B cell (primary cell): Measurements from ENCODE around the gene RBM7. TPM values are rescaled to one million over a fixed set of nuclear protein-coding genes. Genes with fewer than 3 reads are reported as not detected.

Experiments
- ATAC-seq: fragments of 200-7000 bp; cut with Tn5 transposase; one replicate; pipeline ENCODE4 v1.10.0; 2021; ENCODE audit warnings: low read depth, mild to moderate bottlenecking, moderate number of reproducible peaks, moderate library complexity
- CTCF ChIA-PET: fragments of 350-600 bp; sonication (Branson Sonifier 250); formaldehyde crosslinking; loops from one replicate; lab custom pipeline; 2021; ENCODE audit warnings: antibody characterized with exemption, inconsistent platforms; lab: Charles Lee
- POLR2A ChIA-PET: fragments of 350-600 bp; sonication (Branson Sonifier 250); formaldehyde crosslinking; loops from one replicate; lab custom pipeline; 2021; ENCODE audit warnings: antibody characterized with exemption; lab: Charles Lee
- DNase-seq: peaks from one replicate; pipeline ENCODE4 v3.0.0; 2013
- H2AFZ ChIP-seq: 2 replicates; pipeline ENCODE4 v1.6.1; 2012; ENCODE audit warnings: mild to moderate bottlenecking, low read depth, low read length; ENCODE audit not compliant: insufficient read depth, poor library complexity, severe bottlenecking
- H3K27ac ChIP-seq, 2 donors: 1 replicate in 1 of 2; 2 replicates in 1 of 2; pipeline ENCODE4 v1.5.1; 2012 to 2013; ENCODE audit warnings: low read length in 2 of 2, mild to moderate bottlenecking in 2 of 2, moderate library complexity in 1 of 2
- H3K27me3 ChIP-seq, 4 experiments: fragments of 200-600 bp in 1 of 4; sonication (generic) in 1 of 4; replicated peaks in 1 of 4; 1 replicate in 2 of 4; 2 replicates in 2 of 4; pipeline versions ENCODE4 v1.6.1 to v1.7.0; 2013 to 2016; ENCODE audit warnings: low read length in 3 of 4, mild to moderate bottlenecking in 2 of 4, mixed read lengths in 1 of 4, moderate library complexity in 1 of 4; ENCODE audit not compliant: insufficient read depth in 4 of 4, control insufficient read depth in 3 of 4; ENCODE audit errors: control extremely low read depth in 1 of 4
- H3K36me3 ChIP-seq, 2 experiments: replicated peaks in 1 of 2; 1 replicate in 1 of 2; 2 replicates in 1 of 2; pipeline versions ENCODE4 v1.6.1 to v1.7.1; 2013; ENCODE audit warnings: low read length in 1 of 2; ENCODE audit not compliant: insufficient read depth in 2 of 2, control insufficient read depth in 1 of 2; ENCODE audit errors: control extremely low read depth in 1 of 2, extremely low read depth in 1 of 2
- H3K4me1 ChIP-seq, 2 donors: fragments of 200-600 bp in 1 of 2; sonication (generic) in 1 of 2; 1 replicate in 1 of 2; 2 replicates in 1 of 2; pipeline versions ENCODE4 v1.5.1 to v1.6.1; 2013 to 2017; ENCODE audit warnings: low read length in 2 of 2; ENCODE audit not compliant: control insufficient read depth in 2 of 2, insufficient read depth in 2 of 2
- H3K4me2 ChIP-seq: replicated peaks from 2 replicates; pipeline ENCODE3; 2012; ENCODE audit warnings: mild to moderate bottlenecking, low read depth, low read length; ENCODE audit not compliant: poor library complexity, severe bottlenecking
- H3K4me3 ChIP-seq, 5 experiments: fragments of 200-600 bp in 1 of 5; sonication (generic) in 1 of 5; 1 replicate in 3 of 5; 2 replicates in 2 of 5; pipeline versions ENCODE4 v1.5.1 to v1.7.0; 2011 to 2016; ENCODE audit warnings: low read length in 4 of 5, mild to moderate bottlenecking in 4 of 5, low read depth in 2 of 5, control low read depth in 1 of 5, moderate library complexity in 1 of 5; ENCODE audit not compliant: insufficient read depth in 1 of 5; ENCODE audit errors: control extremely low read depth in 1 of 5, extremely low read depth in 1 of 5
- H3K79me2 ChIP-seq: fragments of 200-600 bp; sonication (generic); one replicate; pipeline ENCODE4 v1.6.0; 2016; ENCODE audit warnings: low read length; ENCODE audit not compliant: control insufficient read depth, insufficient read depth
- H3K9ac ChIP-seq: fragments of 200-600 bp; sonication (generic); 2 replicates; pipeline ENCODE4 v1.6.1; 2017; ENCODE audit warnings: mild to moderate bottlenecking, low read length, moderate library complexity
- H3K9me3 ChIP-seq, 3 donors: one replicate each; pipeline versions ENCODE4 v1.6.1 to v1.7.1; 2013; ENCODE audit warnings: low read length in 2 of 3; ENCODE audit not compliant: control insufficient read depth in 2 of 3, insufficient read depth in 1 of 3; ENCODE audit errors: control extremely low read depth in 1 of 3
- H4K20me1 ChIP-seq: 2 replicates; pipeline ENCODE4 v1.6.0; 2012; ENCODE audit warnings: mild to moderate bottlenecking, low read length; ENCODE audit not compliant: insufficient read depth, control insufficient read depth, poor library complexity, severe bottlenecking
- H3K27ac Mint-ChIP-seq: one replicate; pipeline ENCODE4 v1.8.0; 2021; ENCODE audit warnings: mixed read lengths
- H3K27me3 Mint-ChIP-seq: one replicate; pipeline ENCODE4 v1.8.0; 2021; ENCODE audit warnings: mixed read lengths
- H3K4me1 Mint-ChIP-seq: one replicate; pipeline ENCODE4 v1.8.0; 2021; ENCODE audit warnings: mixed read lengths
- H3K4me3 Mint-ChIP-seq: one replicate; pipeline ENCODE4 v1.8.0; 2021; ENCODE audit warnings: mixed read lengths
- H3K9me3 Mint-ChIP-seq: one replicate; pipeline ENCODE4 v1.8.0; 2022; ENCODE audit warnings: mixed read lengths; ENCODE audit not compliant: insufficient read depth
- EZH2 ChIP-seq: IDR thresholded peaks from 2 replicates; pipeline ENCODE4 v1.6.1; 2012; ENCODE audit warnings: borderline replicate concordance, low read depth, mild to moderate bottlenecking, moderate library complexity, low read length; ENCODE audit not compliant: insufficient read depth, poor library complexity, severe bottlenecking
- WGBS: methylation state at CpG from one replicate; pipeline ENCODE4 v1.1.5; 2013; ENCODE audit warnings: missing lambda C conversion rate; ENCODE audit not compliant: insufficient coverage; 5-methylcytosine and 5-hydroxymethylcytosine counted together
- intact Hi-C: fragments of 100-400 bp; cut with micrococcal nuclease; formaldehyde crosslinking; loops from one replicate; pipeline ENCODE4 v1.10.0; 2022
- polyA plus RNA-seq: library from polyadenylated mRNA; depleted of rRNA; stranded (reverse); fragments of >200 nt; gene quantifications from 2 replicates; pipeline ENCODE4 v1.2.3, GENCODE V29; 2012
- total RNA-seq, 2 donors: library from RNA; stranded (reverse); fragments of 120-200 nt in 1 of 2; gene quantifications; 1 replicate in 1 of 2; 2 replicates in 1 of 2; pipeline versions ENCODE4 v1.2.3 to v1.2.4, GENCODE V29; 2013 to 2022
- TF ChIP-seq, protein P1 (sequence below): fragments of 200-600 bp; IDR thresholded peaks from one replicate; pipeline ENCODE4 v1.8.0; 2022; ENCODE audit warnings: antibody characterized with exemption, mild to moderate bottlenecking

The RBM7 gene
- total and polyA plus RNA-seq, 2 donors (not counting 1 experiment from before 2014, with no cell fraction given), result 26.3 to 36.1 TPM

- H3K4me3 ChIP-seq, result no peak overlapping the region
- intact Hi-C loops, result no loop called here
- Mint-ChIP-seq H3K27me3 (peaks cover 46% of the 10 kb centered on the region), H3K4me3 (no peak overlapping the region), H3K27ac (no peak overlapping the region), H3K9me3 (no peaks in the 10 kb centered on the region), H3K4me1 (no peaks in the 10 kb centered on the region)
- H2AFZ ChIP-seq, result no peak overlapping the region
- no peaks in the 10 kb centered on the region for H3K4me1 ChIP-seq
- CTCF ChIA-PET, result no interaction called here
- H3K9me3 ChIP-seq, result peaks cover 0 to 3% (median 2%) of the 10 kb centered on the region in 3 donors
- H3K27me3 ChIP-seq, result peaks cover 0 to 11% (median 4%) of the 10 kb centered on the region in 4 experiments
- POLR2A ChIA-PET, result no interaction called here
- no peaks in the 10 kb centered on the region for H3K36me3 ChIP-seq
- 100% methylated on average over 1 of the region's 1 CpG for WGBS
- no peaks in the 10 kb centered on the region for H3K79me2 ChIP-seq
- H3K27ac ChIP-seq, result no peak overlapping the region
- ATAC-seq (no peak), DNase-seq (no peak)
- no peaks in the 10 kb centered on the region for H4K20me1 ChIP-seq
- H3K9ac ChIP-seq, result no peak overlapping the region
- no peak overlapping the region for H3K4me2 ChIP-seq
- TF ChIP-seq, protein P1, sequence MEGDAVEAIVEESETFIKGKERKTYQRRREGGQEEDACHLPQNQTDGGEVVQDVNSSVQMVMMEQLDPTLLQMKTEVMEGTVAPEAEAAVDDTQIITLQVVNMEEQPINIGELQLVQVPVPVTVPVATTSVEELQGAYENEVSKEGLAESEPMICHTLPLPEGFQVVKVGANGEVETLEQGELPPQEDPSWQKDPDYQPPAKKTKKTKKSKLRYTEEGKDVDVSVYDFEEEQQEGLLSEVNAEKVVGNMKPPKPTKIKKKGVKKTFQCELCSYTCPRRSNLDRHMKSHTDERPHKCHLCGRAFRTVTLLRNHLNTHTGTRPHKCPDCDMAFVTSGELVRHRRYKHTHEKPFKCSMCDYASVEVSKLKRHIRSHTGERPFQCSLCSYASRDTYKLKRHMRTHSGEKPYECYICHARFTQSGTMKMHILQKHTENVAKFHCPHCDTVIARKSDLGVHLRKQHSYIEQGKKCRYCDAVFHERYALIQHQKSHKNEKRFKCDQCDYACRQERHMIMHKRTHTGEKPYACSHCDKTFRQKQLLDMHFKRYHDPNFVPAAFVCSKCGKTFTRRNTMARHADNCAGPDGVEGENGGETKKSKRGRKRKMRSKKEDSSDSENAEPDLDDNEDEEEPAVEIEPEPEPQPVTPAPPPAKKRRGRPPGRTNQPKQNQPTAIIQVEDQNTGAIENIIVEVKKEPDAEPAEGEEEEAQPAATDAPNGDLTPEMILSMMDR, result no peak
- TF ChIP-seq EZH2, result no peak
Measured at GRCh38 chr11:114384487-114384886, 16.0 kb upstream of the RBM7 start.

DNA sequence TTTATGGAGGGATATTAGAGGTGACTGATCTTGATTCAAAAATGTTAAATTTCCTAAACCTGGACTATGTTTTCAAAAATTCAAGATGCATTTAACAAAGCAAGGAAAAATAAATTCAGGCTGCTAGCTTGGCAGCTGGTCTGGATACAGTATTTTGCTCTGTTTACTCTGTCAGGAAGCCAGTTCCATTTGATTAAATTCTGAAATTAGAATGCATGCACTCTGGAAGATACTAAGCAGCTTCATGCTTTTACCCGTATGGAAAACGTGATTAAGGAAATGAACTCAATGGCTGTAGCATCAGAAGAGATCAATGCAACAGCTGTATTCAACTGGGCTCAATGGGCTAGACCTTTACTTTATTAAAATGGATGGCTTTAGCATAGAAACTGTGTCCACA is 14.3 kb upstream of the RBM7 start:
- H3K9me3 Mint-ChIP-seq, result no peaks in the 10 kb centered on the region
- no peak overlapping the region for H3K4me3 ChIP-seq
- no peak overlapping the region for H3K27ac Mint-ChIP-seq
- no peak overlapping the region for H3K4me3 Mint-ChIP-seq
- H2AFZ ChIP-seq, result no peak overlapping the region
- H3K4me1 ChIP-seq, result no peaks in the 10 kb centered on the region
- intact Hi-C loops, result no loop called here
- peaks cover 33% of the 10 kb centered on the region for H3K27me3 Mint-ChIP-seq
- WGBS, result no CpG with 5 or more reads among the region's 2 CpGs
- ATAC-seq (no peak), DNase-seq (no peak)
- H4K20me1 ChIP-seq, result no peaks in the 10 kb centered on the region
- H3K9me3 ChIP-seq, result peaks cover 0 to 3% (median 2%) of the 10 kb centered on the region in 3 donors
- H3K9ac ChIP-seq, result no peak overlapping the region
- no peaks in the 10 kb centered on the region for H3K4me1 Mint-ChIP-seq
- H3K27me3 ChIP-seq, result peaks cover 0 to 11% (median 2%) of the 10 kb centered on the region in 4 experiments
- no peaks in the 10 kb centered on the region for H3K36me3 ChIP-seq
- POLR2A ChIA-PET, result no interaction called here
- no peaks in the 10 kb centered on the region for H3K79me2 ChIP-seq
- TF ChIP-seq EZH2, result no peak
- TF ChIP-seq, protein P1, result no peak
- CTCF ChIA-PET, result no interaction called here
- no peak overlapping the region for H3K27ac ChIP-seq
- H3K4me2 ChIP-seq, result no peak overlapping the region
